Measurements from ENCODE around the gene MARVELD1.

The MARVELD1 gene

DNA sequence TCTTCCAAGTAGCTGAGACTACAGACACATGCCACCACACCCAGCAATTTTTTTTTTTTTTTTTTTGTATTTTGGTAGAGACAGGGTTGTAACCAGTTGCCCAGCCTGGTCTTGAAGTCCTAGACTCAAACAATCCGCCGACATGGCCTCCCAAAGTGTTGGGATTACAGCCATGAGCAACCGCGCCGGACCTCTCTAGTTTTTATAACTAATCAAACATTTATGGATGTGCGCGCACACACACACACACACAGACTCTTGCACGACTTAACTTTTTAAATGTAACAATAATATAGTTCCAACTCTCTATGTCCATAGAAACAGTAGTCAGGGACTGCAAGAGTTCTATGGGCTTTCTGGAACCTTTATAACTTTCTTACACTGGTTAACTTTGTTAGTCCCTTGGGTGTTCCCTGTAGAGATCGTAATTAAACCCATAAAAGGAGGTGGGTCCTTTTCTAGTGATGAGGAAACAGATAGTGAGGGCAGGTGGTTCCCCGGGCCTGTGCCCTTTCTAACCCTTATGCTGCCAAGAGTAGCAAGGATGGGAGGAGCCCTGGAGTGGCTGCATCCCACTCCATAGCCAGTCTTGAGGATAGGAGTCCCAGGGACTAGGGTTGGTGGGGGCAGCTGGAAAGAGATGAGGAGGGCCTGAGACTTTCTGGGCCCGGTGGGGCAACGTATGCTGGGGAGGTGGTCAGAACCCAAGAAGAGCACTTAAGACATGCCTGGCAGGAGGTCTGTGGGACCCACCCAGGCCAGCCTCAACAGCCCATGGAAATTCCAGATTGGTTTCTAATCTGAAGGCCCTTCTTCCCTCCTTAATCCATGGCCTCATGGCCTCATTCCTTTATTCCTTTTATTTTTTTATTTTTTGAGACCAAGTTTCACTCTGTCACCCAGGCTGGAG lies 8.6 kb downstream of the MARVELD1 start:
- DNase-seq (ENCODE audit: low spot score): no peak

DNA sequence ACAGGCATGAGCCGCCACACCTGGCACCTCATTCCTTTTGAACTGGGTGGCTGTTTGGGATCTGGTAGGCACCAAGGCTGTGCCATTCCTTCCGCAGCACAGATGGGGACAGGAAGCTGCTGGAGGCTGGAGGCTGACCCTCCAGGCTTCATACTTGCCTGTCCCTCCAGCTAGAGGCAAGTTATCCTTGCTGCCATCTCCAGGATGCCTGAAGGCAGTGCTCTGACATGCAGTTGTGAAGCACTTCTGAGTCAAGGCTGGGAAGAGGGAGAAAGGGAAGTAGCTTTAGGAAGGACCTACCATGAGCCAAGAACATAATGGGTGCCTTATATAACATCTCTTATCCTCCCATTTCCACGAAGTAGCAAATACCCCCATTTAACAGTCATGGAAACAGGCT lies 9.5 kb downstream of the MARVELD1 start:
- DNase-seq (ENCODE audit: low spot score): no peak

DNA sequence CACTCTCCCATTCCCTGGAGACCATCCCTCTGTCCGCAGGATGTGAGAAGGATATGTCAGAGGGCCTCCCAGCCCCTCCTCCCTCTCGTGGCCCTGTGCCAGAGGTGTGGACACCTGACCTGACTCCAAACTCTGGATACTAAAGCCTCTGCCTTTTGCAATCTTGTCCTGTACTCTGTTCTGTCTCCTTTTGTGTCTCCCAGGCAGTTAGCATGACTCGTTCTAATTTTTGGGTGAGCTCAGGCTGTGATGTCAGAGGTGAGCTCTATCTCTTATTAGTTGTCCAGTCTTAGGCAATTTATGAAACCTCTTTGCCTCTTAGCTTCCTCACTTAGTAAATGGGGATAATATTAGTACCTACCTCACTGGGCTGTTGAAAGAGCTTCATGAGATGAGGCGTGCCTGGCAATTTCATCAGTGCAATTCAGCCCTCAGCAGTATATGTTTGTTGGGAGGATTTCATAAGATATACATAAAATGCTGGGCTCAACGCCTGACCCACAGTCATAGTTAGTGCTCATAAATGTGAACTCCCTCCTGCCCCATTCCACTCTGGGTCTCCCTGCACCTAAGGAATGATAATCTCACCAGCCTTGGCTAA lies 10.9 kb downstream of the MARVELD1 start:
- DNase-seq (ENCODE audit: low spot score): no peak

DNA sequence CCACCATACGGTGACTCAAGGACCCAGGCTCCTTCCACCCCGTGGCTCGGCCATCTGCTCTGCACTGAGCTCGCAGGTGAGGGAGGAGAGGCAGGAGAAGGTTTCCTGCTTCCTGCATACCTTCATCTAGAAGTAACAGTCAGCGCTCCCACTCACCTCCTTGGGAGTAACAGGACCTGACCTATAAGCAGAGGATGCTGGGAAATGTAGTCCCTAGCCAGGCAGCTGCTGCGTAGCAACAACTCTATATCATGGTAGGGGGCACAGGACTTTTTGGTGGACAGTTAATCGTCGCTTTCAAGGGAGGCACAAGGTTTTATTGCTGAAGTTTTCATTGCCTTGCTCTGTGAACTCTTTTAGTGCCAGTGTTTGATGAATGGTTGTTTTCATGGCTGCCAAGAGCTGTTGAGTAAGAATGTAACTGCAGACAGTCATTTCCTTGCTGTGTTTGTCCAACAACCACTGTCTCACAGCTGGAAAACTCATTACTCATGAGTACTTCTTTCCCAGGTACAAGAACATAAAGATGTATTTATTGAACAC lies 13.2 kb downstream of the MARVELD1 start:
- no peak for DNase-seq (ENCODE audit: low spot score)

DNA sequence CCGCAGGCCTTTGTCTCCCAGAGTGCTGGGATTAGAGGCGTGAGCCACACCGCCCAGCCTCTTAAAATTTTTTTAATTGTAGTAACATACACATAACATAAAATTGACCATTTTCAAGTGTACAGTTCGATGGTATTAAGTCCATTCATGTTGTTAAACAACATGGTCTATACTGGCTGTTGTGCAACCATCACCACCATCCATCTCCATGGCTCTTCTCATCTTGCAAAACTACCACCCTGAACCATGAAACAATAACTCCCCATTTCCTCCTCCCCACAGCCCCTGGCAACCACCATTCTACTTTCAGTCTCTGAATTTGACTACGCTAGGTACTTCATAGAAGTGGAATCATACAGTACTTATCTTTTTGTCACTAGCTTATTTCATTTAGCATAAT lies 15.5 kb downstream of the MARVELD1 start:
- no peak for DNase-seq (ENCODE audit: low spot score)

DNA sequence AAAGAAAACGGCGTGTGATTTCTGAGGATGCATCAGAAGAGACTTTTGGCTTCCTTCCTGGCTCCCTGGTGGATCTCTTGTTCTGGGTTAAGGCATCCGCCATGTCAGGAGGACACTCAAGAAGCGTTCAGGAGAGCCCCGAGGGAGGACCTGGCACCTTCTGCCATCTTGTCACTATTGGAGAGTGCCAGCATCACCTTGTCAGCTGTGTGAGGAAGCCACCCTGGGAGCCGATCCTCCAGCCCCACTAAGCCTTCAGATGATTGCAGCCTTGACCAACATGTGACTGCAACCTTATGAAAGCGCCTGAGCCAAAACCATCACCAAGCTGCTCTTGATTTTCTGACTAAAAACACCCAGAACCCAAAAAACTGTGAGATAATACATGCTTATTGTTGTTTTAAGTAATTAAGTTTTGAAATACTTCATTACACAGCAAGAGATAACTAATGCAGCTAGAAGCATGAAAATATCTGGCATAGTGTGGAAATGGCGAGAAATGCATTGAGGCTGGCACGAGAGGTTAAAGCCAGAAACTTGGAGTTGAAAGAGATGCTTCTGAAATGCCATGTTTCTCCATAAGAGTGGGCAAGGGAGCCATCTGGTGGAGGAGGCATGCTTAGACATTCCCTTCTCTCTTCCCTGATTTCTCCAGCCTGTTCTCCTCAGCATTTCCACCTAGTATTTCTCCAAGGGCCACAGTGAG lies 18.0 kb downstream of the MARVELD1 start:
- peak; percentile 59 for DNase-seq (ENCODE audit: low spot score)

DNA sequence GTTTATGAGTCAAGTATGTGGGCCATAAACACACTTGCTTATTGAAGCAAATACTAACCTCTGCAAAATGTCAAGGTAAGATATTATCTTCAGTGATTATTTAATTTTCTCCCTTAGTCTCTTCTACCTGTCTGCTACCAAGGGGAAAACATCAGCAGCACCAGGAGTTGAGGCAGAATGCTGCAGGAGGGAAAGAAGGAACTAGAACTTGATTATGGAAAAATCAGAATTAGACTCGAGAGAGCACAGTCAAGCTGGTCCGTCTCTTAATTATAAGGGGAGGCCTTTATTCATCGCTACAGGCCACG lies 18.5 kb downstream of the MARVELD1 start:
- DNase-seq (ENCODE audit: low spot score): no peak

DNA sequence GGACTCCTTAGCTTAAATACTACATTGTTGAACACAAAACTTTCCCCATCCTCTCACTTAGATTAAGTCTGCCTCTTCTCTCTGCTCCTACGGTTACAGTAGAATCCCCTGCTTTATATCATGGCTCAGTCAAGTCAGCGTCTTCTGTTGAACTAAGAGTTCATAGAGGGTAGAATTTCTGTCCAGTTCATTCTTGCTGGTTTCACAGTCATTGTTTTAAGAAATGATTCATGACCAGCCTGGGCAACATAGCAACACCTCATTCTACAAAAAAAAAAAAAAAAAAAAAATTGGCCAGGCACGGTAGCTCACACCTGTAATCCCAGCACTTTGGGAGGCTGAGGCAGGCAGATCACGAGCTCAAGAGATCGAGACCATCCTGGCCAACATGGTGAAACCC lies 19.7 kb downstream of the MARVELD1 start:
- no peak for DNase-seq (ENCODE audit: low spot score)

DNA sequence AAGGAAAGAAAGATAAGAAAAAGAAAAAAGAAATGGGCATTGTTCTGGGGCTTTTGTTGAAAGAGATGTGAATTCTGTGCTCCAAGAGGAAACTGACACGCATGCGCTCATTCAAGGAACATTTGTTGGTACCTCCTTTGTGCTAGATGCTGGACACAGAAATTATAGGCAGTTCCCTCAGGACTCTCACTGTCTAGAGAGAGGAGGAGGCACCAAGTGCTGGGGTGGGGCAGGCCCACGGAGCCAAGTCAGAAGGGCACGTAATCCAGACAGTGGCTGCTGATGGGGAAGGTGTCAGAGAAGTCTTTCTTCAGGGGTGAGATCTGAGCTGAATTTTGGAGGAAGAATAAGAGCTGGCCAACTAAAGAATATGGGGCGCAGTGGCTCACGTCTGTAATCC lies 20.5 kb downstream of the MARVELD1 start:
- DNase-seq (ENCODE audit: low spot score): no peak

DNA sequence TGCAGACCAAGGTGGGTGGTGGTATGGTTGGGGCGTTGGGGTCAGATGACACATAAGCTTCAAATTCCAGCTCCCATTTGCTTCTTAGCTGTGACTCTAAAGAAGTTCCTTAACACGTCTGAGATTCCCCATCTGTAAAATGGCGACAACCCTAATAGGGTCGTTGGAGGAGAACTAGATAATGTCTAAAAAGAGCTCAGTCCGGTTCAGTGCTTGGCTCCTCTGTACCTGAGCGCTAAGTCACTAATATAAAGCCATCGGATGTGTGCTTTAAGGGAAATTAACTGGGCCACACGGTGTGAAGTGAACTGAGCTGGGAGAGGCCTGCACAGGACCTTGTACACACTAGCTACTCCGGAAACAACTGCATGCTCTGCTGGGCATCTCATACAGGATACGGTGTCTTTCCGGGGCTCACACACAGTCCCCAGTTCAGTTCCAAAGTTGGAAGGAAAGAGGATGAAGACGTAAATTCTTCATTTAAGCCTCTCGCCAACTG lies 22.9 kb downstream of the MARVELD1 start:
- DNase-seq (ENCODE audit: low spot score): no peak

DNA sequence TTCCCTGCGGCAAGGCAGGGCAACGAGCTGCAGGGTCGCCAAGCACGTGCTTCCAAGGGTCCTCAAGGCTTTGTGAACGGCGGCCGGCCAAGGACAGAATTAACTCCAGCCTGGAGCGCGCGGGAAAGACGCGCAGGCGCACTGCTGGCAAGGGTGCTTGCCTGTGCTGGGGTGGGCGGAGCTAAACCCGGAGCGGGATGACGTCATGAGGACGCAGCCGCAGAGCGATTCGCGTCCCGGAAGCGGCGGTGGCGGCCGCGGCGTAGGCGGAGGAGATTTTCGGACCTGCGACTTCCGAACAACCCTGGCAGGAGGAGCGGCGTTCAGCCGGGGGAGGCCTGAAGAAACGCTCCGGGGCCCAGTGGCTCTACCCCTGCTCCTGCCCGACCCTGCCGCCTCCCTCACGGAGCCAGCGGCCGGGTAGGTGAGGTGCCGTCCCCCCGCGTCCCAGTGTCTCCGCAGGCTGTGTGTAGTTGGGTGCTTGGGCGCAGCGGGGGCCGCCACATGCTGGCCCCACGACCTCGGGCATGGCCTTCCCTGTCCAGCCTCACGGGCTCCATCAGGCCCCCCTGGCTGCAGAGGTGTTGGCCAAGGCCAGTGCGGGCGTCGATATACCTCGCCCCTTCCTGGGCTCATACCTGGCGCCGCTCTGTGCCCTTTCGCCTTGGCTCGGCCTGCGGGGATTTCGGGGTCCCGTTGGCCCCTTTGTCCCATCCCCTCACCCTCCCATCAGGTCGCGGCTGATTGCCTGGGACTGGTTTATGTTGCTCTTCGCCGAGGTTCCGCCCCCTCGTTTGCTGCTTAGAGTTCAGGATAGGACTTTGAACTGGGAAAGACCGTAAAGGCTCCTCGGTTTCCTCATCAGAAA lies 23.6 kb downstream of the MARVELD1 start, which contains the start of gene ZFYVE27:
ZFYVE27 (plus strand) TSS at position 227 of the 868 bp plus-strand sequence. CDS start 1,350 bp downstream, outside the sequence.
- DNase-seq (ENCODE audit: low spot score): peak; percentile 94

DNA sequence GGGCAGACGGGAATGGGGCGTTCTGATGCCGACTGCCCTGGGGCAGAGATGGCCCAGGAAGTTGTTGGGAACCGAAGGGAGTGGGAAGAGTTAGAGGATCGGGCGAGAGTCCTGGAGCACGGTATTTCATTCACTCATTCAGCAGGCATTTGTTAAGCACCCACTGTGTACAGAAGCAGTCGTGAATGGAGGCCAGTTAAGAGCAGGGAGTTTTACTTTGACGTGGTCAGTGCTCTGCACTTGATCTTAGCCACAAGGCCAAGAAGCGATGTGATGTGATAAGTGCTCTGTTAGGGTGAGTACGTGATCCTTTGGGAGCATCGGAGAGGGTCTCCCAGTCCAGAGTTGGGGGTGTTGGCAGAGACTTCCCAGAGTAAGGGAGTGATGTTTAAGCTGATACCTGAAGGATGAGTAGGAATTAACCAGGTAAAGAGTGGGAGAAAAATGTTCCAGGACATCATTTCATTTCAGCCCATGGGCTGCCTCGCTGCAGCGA lies 24.3 kb downstream of the MARVELD1 start:
- no peak for DNase-seq (ENCODE audit: low spot score)

DNA sequence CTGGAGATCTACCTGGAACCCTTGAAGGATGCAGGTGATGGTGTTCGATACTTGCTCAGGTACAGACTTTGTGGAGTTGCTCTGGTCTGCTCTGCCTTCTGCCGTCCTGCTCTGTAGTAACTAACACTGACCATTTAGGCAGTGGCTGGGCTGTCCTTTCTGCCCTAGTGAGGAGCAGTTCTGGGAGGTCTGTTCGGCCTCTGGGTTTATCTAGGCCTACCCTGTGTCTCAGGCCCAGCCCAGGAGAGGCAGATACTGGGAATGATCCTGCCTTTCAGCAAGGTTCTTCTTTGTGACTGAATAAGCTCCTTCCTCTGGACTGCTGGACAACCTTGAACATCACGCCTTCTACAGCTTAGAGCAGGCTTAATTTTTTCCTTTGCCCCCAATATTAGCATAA lies 25.1 kb downstream of the MARVELD1 start:
- no peak for DNase-seq (ENCODE audit: low spot score)

DNA sequence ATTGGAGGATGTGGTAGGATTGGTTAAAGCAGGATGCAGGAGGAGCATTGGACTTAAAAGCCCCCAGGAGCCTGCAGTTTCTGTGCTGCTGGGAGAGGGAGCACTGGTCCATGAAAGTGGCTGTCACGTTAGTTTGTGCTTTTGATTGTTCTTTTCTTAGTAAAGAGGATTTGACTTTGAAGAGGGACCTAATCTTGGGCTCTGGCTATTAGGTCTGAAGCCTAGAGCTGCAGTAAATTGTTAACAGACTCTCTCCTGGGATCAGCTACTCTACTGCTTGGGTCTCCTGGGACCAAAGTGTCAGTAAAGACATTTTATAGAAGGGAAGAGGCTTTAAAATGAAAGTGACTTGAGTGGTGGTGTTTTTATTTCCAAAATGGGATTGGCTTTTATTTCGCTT lies 27.1 kb downstream of the MARVELD1 start:
- DNase-seq (ENCODE audit: low spot score): peak; percentile 51

DNA sequence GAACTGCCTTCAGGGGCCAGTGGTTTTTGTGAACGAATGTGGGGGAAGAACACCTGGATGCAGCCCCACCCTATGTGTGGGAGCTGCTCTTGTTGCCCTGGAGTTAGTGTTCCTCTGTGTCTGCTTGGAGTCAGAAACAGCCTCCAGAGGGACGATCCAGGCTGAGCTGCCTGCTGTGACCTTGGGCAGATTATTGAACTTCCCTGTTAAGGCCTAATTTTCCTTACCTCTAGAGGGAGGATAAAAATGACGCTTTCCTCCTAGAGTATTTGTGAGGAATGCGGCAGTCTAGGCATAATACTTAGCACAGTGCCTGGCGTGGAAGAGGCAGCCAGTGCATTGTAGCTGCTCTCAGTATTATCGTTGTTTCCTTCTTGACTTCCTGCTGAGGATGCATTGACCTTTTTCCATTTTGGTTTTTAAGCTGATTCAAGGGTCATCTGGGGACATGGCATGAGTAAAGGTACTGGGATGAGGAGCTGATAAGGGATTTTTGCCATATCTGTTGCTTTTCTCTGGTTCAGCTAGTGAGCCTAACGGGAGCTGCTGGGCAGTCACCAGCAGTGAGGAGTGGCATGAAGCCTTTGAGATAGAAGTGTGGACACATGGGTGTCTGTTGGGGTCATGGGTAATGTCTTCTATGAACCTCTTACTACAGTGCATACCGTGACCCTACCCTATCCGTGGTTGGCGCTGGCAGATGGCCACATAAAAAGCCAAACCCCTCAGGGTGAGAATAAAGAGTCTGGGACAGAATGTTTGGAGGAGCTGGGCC lies 29.8 kb downstream of the MARVELD1 start:
- no peak for DNase-seq (ENCODE audit: low spot score)

DNA sequence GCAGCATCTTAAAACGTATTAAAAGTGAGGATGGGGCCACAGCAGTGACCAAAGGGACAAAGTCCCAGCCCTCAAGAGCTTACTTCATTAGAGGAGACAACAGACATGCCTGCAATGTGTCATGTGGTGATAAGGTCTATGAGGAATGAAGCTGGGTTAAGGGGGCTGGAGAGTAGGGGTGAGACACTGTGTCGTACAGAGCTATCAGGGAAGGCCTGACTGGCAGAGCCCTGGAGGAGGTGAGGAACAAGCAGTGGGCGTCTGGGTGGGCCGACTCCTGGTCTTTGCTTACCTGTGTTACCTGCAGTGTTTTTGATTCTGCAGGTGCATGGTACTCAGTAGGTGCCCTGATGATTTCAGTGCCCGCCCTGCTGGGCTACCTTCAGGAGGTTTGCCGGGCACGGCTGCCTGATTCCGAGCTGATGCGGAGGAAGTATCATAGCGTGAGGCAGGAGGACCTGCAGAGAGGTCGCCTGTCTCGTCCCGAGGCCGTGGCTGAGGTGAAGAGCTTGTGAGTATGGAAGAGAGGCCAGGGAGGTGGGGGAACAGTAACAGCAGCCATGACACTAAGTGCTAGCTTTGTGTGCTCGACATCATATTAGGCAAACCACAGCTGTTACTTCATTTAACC lies 31.0 kb downstream of the MARVELD1 start:
- DNase-seq (ENCODE audit: low spot score): no peak

DNA sequence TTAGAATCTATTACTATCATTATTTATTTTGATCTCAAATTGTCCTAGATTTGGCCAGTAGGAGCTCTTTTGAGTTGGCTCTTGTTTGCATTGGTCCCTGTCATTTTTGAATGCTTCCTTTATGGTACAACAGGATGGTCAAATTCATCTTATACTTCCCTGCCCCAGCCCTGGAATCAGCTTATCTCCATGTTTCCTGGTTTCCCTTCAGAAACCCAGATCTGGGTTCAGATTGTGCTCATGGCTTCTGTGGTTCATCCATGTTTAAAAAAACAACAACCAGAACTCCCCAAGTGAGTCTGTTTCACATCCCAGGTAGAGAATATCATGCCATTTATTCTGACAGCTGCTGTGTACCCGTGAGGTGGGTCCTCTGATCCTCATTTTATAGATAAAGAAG lies 34.0 kb downstream of the MARVELD1 start:
- no peak for DNase-seq (ENCODE audit: low spot score)

DNA sequence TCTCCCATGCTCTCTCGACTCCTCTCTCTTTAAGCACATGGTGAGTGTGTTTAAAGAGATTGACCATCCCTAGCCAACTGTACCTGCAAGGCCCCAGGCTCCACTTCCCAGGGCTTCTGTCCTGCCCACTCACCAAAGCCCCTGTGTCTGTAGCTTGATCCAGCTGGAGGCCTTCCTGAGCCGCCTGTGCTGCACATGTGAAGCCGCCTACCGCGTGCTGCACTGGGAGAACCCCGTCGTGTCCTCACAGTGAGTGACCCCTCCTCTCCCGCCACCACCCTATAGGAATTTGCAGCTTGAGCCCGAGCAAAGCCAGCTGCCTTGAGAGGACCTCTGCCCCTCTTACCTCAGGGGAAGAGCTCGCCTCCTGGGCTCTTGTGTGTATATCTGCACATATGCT lies 34.6 kb downstream of the MARVELD1 start:
- DNase-seq (ENCODE audit: low spot score): no peak

DNA sequence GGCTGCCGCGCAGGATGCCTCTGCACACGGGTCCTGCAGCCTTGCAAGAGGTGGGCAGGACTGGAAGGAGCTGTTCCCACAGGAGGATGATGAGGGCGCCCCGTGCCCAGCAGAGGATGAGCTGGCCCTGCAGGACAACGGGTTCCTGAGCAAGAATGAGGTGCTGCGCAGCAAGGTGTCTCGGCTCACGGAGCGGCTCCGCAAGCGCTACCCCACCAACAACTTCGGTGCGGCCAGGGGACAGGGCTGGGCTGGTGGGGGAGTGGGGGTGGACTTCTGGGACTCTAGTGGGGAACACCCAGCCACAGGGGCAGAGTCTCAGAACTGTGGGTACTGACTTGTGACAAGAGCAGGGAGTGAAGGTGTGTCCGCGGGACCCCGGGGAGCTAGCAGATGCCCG lies 39.4 kb downstream of the MARVELD1 start:
- DNase-seq (ENCODE audit: low spot score): no peak

DNA sequence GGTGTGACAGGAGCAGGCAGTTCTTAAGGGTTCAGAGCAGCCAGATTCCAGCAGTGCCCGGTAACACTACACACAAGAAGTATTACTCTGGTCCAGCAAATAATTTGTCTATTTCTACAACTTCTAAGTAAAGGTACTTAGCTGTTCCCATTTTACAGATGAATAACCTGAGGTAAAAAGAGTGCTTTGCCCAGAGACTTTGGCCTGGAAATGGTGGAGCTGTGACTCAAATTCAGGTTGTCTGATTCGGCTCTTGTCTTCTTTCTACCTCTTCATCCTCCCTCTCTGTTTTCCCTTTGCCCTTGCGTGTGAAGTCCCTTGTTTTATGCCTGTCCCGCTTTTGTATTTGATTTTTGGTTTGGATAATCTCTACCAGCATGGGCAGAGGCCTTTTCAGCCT lies 41.2 kb downstream of the MARVELD1 start:
- no peak for DNase-seq (ENCODE audit: low spot score)

All from D341Med (cell line).